HG03439 (cell line): ENCODE data around the gene PCBP4.
"Not testable (repeated sequence)": the region's sequence is repeated elsewhere in the genome, so short reads cannot be mapped to it uniquely, and the experiment has no call there.

Experiments used
- ATAC-seq: cut with Tn5 transposase; IDR thresholded peaks from one replicate; pipeline ENCODE4 v1.9.1; 2021; ENCODE audit warnings: mild to moderate bottlenecking, moderate library complexity; ENCODE audit not compliant: unreplicated experiment

PCBP4 gene

GRCh38 chr3:51994530-51994929 lies 27.3 kb upstream of the PCBP4 start:
- no peak for ATAC-seq

- ATAC-seq: not testable (repeated sequence)
Measured at GRCh38 chr3:51993657-51994056, 26.4 kb upstream of the PCBP4 start.

GRCh38 chr3:51992017-51992682 lies 24.9 kb upstream of the PCBP4 start:
- no peak for ATAC-seq

GRCh38 chr3:51990501-51990971 lies 23.3 kb upstream of the PCBP4 start:
- ATAC-seq: not testable (repeated sequence)

- no peak for ATAC-seq
Measured at GRCh38 chr3:51988286-51989146, 21.3 kb upstream of the PCBP4 start.

GRCh38 chr3:51987568-51987967 lies 20.3 kb upstream of the PCBP4 start:
- ATAC-seq: no peak

GRCh38 chr3:51986010-51986947 lies 19.0 kb upstream of the PCBP4 start:
- ATAC-seq: no peak

GRCh38 chr3:51985063-51985462 lies 17.8 kb upstream of the PCBP4 start:
- ATAC-seq: no peak

- ATAC-seq: no peak
Measured at GRCh38 chr3:51984269-51984647, 17.0 kb upstream of the PCBP4 start.

- no peak for ATAC-seq
Measured at GRCh38 chr3:51983578-51984268, 16.5 kb upstream of the PCBP4 start.

- peak; percentile 65 for ATAC-seq
Measured at GRCh38 chr3:51982838-51983577, 15.8 kb upstream of the PCBP4 start, which contains the start of gene ACY1. Gene ACY1, plus strand, starts transcription at chr3:51983535. Its CDS starts 530 bp downstream, at chr3:51984065.

- ATAC-seq: peak; percentile 41
Measured at GRCh38 chr3:51982352-51982837, 15.1 kb upstream of the PCBP4 start.

GRCh38 chr3:51980253-51980652 lies 13.0 kb upstream of the PCBP4 start:
- ATAC-seq: no peak

- no peak for ATAC-seq
Measured at GRCh38 chr3:51978143-51978502, 10.9 kb upstream of the PCBP4 start.

GRCh38 chr3:51977446-51978142 lies 10.3 kb upstream of the PCBP4 start:
- no peak for ATAC-seq

GRCh38 chr3:51975852-51976549 lies 8.7 kb upstream of the PCBP4 start:
- ATAC-seq: no peak

- ATAC-seq: no peak
Measured at GRCh38 chr3:51974963-51975851, 8.0 kb upstream of the PCBP4 start, which contains the start of gene ABHD14A. Gene ABHD14A, plus strand, starts transcription at chr3:51975064. Its CDS starts 72 bp downstream, at chr3:51975136.
